Mesenchymal stem cell (in vitro differentiated cells and primary cell): ENCODE results near the gene MLEC.

ENCODE experiments used
- DNase-seq: peaks from one replicate; pipeline ENCODE4 v3.0.0-alpha.2; 2013
- H2AFZ ChIP-seq: one replicate; pipeline ENCODE4 v1.6.1; 2013; ENCODE audit warnings: low read depth, mild to moderate bottlenecking, control low read depth, inconsistent platforms, low read length, moderate library complexity
- H2AK5ac ChIP-seq: 2 replicates; pipeline ENCODE4 v1.6.1; 2013; ENCODE audit warnings: low read length, moderate library complexity, mild to moderate bottlenecking, inconsistent platforms; ENCODE audit not compliant: severe bottlenecking
- H2BK120ac ChIP-seq: one replicate; pipeline ENCODE4 v1.6.1; 2013; ENCODE audit warnings: low read depth, mild to moderate bottlenecking, inconsistent platforms, low read length, moderate library complexity
- H2BK12ac ChIP-seq, 2 experiments: one replicate each; pipeline ENCODE4 v1.6.1; 2013; ENCODE audit warnings: inconsistent platforms in 2 of 2, low read length in 2 of 2, mild to moderate bottlenecking in 2 of 2, moderate library complexity in 2 of 2, control low read depth in 1 of 2
- H2BK15ac ChIP-seq: one replicate; pipeline ENCODE4 v1.6.1; 2013; ENCODE audit warnings: mild to moderate bottlenecking, low read depth, inconsistent platforms; ENCODE audit not compliant: poor library complexity, severe bottlenecking
- H2BK5ac ChIP-seq: 2 replicates; pipeline ENCODE4 v1.6.1; 2013; ENCODE audit warnings: low read depth, mild to moderate bottlenecking, low read length, control low read depth, inconsistent platforms; ENCODE audit not compliant: poor library complexity, severe bottlenecking
- H3K14ac ChIP-seq, 2 experiments: one replicate each; pipeline ENCODE4 v1.6.1; 2013; ENCODE audit warnings: inconsistent platforms in 2 of 2, low read length in 2 of 2, control low read depth in 1 of 2, mild to moderate bottlenecking in 1 of 2, moderate library complexity in 1 of 2
- H3K18ac ChIP-seq, 2 experiments: one replicate each; pipeline ENCODE4 v1.6.1; 2013; ENCODE audit warnings: inconsistent platforms in 2 of 2, low read length in 2 of 2, control low read depth in 1 of 2, low read depth in 1 of 2, mild to moderate bottlenecking in 1 of 2
- H3K23ac ChIP-seq, 2 experiments: one replicate each; pipeline ENCODE4 v1.6.1; 2013; ENCODE audit warnings: inconsistent platforms in 2 of 2, low read length in 2 of 2, mild to moderate bottlenecking in 2 of 2, moderate library complexity in 2 of 2, control low read depth in 1 of 2
- H3K27ac ChIP-seq: 2 replicates; pipeline ENCODE4 v1.5.1; 2013; ENCODE audit warnings: mild to moderate bottlenecking, moderate library complexity, low read length, control low read depth, inconsistent platforms; ENCODE audit not compliant: poor library complexity, severe bottlenecking
- H3K27me3 ChIP-seq, 2 experiments: 2 replicates each; pipeline versions ENCODE4 v1.6.1 to v1.7.0; 2013; ENCODE audit warnings: low read length in 2 of 2, mild to moderate bottlenecking in 2 of 2, moderate library complexity in 2 of 2, control low read depth in 1 of 2, inconsistent platforms in 1 of 2; ENCODE audit not compliant: control insufficient read depth in 1 of 2, insufficient read depth in 1 of 2
- H3K36me3 ChIP-seq, 2 experiments: 2 replicates each; pipeline versions ENCODE4 v1.6.1 to v1.7.0; 2013; ENCODE audit warnings: low read length in 2 of 2, control low read depth in 1 of 2, inconsistent platforms in 1 of 2, low read depth in 1 of 2, mild to moderate bottlenecking in 1 of 2; ENCODE audit not compliant: insufficient read depth in 2 of 2, control insufficient read depth in 1 of 2
- H3K4ac ChIP-seq, 2 experiments: one replicate each; pipeline ENCODE4 v1.6.1; 2013; ENCODE audit warnings: inconsistent platforms in 2 of 2, low read length in 2 of 2, mild to moderate bottlenecking in 2 of 2, moderate library complexity in 2 of 2, control low read depth in 1 of 2, low read depth in 1 of 2
- H3K4me1 ChIP-seq: 2 replicates; pipeline ENCODE4 v1.6.1; 2013; ENCODE audit warnings: low read depth, low read length, control low read depth; ENCODE audit not compliant: control insufficient read depth, insufficient read depth
- H3K4me2 ChIP-seq: 2 replicates; pipeline ENCODE4 v1.6.1; 2013; ENCODE audit warnings: low read length, mild to moderate bottlenecking, inconsistent platforms; ENCODE audit not compliant: poor library complexity, severe bottlenecking
- H3K4me3 ChIP-seq, 2 experiments: 2 replicates each; pipeline versions ENCODE4 v1.5.1 to v1.7.0; 2013; ENCODE audit warnings: low read length in 2 of 2, mild to moderate bottlenecking in 2 of 2, control low read depth in 1 of 2, low read depth in 1 of 2; ENCODE audit not compliant: insufficient read depth in 1 of 2
- H3K79me1 ChIP-seq: replicated peaks from 2 replicates; pipeline ENCODE4 v1.6.1; 2013; ENCODE audit warnings: mild to moderate bottlenecking, control low read depth, low read length, inconsistent platforms; ENCODE audit not compliant: poor library complexity, severe bottlenecking
- H3K9ac ChIP-seq: 2 replicates; pipeline ENCODE4 v1.7.0; 2013; ENCODE audit warnings: mild to moderate bottlenecking, low read length, moderate library complexity
- H3K9me3 ChIP-seq: 2 replicates; pipeline ENCODE4 v1.7.0; 2013; ENCODE audit warnings: mild to moderate bottlenecking, low read length; ENCODE audit not compliant: control insufficient read depth
- H4K8ac ChIP-seq: one replicate; pipeline ENCODE4 v1.6.1; 2013; ENCODE audit warnings: inconsistent platforms, mild to moderate bottlenecking, low read length, moderate library complexity
- H4K91ac ChIP-seq: one replicate; pipeline ENCODE4 v1.6.1; 2013; ENCODE audit warnings: mild to moderate bottlenecking, low read length, inconsistent platforms
- WGBS: methylation state at CpG from one replicate; pipeline ENCODE4 v1.1.7; 2013; ENCODE audit warnings: mixed read lengths; 5-methylcytosine and 5-hydroxymethylcytosine counted together

MLEC gene

DNA sequence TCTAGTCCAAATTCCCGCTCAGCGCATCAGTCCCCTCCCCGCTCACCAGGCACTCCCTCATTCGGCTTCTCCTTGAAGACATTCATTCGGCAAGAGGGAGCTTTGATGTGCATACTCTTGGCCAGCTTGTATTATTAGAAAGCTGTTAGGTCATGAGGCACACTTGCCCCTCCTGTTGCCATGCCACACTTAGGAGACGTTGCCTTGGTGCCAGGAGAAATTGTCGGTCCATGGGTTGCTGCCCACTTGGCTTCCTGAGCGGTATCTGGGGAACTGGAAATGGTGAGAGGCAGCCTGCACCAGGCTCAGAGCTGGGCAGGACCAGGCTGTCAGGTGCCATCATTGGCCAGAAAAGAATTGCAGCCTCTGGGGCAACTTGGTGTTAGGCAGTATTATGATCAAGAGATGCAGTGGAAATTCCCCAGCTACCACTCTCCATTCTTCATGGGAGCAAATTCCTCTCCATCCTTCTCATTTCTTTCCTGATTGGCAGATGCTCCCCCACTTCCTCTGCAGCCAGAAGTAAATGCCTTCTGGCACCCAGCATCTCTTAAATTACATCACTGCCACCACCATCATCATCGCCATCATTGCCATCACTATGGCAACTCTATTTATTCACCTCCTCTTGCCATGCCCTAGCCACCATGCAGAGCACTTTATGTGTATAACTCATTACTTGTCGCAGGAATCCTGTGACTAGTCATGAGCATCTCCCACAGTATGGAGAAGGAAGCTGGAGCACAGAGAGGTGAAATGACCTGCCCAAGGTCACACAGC lies 34.1 kb upstream of the MLEC start:
- no peak overlapping the region for H2BK15ac ChIP-seq
- no peak overlapping the region for H3K18ac ChIP-seq
- no peak overlapping the region for H2BK5ac ChIP-seq
- peaks cover 2% of the 10 kb centered on the region for H3K4me1 ChIP-seq
- H2BK120ac ChIP-seq, result no peak overlapping the region
- H4K91ac ChIP-seq, result no peak overlapping the region
- WGBS, result 83% methylated on average over 9 of the region's 10 CpGs
- no peak overlapping the region for H3K4me3 ChIP-seq
- no peak overlapping the region for H3K23ac ChIP-seq
- H3K36me3 ChIP-seq, result no peaks in the 10 kb centered on the region
- no peak overlapping the region for H3K4me2 ChIP-seq
- no peak overlapping the region for H3K14ac ChIP-seq
- no peak overlapping the region for H2AK5ac ChIP-seq
- no peak overlapping the region for H3K27ac ChIP-seq
- H3K9me3 ChIP-seq, result no peaks in the 10 kb centered on the region
- H2AFZ ChIP-seq, result no peak overlapping the region
- H3K27me3 ChIP-seq, result peaks cover 58 to 64% of the 10 kb centered on the region in 2 experiments
- H3K4ac ChIP-seq, result no peak overlapping the region
- no peaks in the 10 kb centered on the region for H3K79me1 ChIP-seq
- H2BK12ac ChIP-seq, result no peak overlapping the region
- H3K9ac ChIP-seq, result no peak overlapping the region
- no peak for DNase-seq
- no peak overlapping the region for H4K8ac ChIP-seq

DNA sequence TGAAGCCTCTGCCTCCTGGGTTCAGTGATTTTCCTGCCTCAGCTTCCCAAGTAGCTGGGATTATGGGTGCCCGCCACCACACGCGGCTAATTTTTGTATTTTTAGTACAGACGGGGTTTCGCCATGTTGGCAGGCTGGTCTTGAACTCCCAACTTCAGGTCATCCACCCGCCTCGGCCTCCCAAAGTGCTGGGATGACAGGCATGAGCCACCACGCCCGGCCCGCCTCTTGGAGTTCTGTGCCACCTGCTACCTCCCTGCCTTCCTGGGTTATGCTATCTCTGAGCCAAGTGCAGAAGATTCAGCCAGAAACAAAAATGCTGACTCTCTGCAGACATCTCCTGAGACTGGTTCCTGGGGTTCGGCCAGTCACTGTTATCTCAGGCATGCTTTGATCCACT lies 33.3 kb upstream of the MLEC start:
- H3K36me3 ChIP-seq, result no peaks in the 10 kb centered on the region
- no peak overlapping the region for H3K18ac ChIP-seq
- 93% methylated on average over 11 of the region's 11 CpGs for WGBS
- no peak overlapping the region for H3K9ac ChIP-seq
- H3K14ac ChIP-seq, result no peak overlapping the region
- H2AFZ ChIP-seq, result no peak overlapping the region
- H3K4ac ChIP-seq, result no peak overlapping the region
- DNase-seq, result no peak
- H3K4me3 ChIP-seq, result no peak overlapping the region
- peaks cover 60 to 70% of the 10 kb centered on the region in 2 experiments for H3K27me3 ChIP-seq
- H3K4me2 ChIP-seq, result no peak overlapping the region
- no peaks in the 10 kb centered on the region for H3K79me1 ChIP-seq
- H4K91ac ChIP-seq, result no peak overlapping the region
- no peak overlapping the region for H2AK5ac ChIP-seq
- H2BK12ac ChIP-seq, result no peak overlapping the region
- no peak overlapping the region for H2BK15ac ChIP-seq
- no peak overlapping the region for H3K27ac ChIP-seq
- H3K4me1 ChIP-seq, result peaks cover 4% of the 10 kb centered on the region
- no peak overlapping the region for H2BK120ac ChIP-seq
- H3K9me3 ChIP-seq, result no peaks in the 10 kb centered on the region
- H3K23ac ChIP-seq, result no peak overlapping the region
- no peak overlapping the region for H2BK5ac ChIP-seq
- no peak overlapping the region for H4K8ac ChIP-seq

DNA sequence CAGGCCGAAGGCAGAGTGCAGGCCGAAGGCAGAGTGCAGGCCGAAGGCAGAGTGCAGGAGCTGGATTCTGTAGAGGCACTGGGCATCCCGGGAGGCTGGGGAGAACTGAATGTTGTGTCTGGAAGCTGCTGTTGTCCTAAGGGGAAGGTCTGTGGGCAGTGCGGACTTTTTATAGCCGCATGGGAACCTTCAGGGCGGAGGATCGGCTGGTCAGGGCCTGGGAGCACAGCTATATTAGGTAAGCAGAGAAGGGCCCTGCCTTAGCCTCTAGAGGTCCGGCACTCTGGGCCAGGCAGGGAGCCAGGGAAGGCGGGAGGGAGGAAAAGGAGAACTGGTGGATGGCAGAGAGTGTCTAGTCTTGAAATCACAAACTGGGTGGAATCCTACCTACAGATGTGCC lies 32.3 kb upstream of the MLEC start:
- Histone ChIP-seq H2BK12ac (no peak overlapping the region), H3K9ac (no peak overlapping the region), H3K23ac (no peak overlapping the region), H3K4me1 (peaks cover 2% of the 10 kb centered on the region), H3K27me3 (peaks cover 59 to 77% of the 10 kb centered on the region in 2 experiments), H3K4me3 (no peak overlapping the region), H4K91ac (no peak overlapping the region), H2AK5ac (no peak overlapping the region), H4K8ac (no peak overlapping the region), H2BK5ac (no peak overlapping the region), H3K4me2 (no peak overlapping the region), H3K79me1 (no peaks in the 10 kb centered on the region), H3K9me3 (no peaks in the 10 kb centered on the region), H2BK120ac (no peak overlapping the region), H3K27ac (no peak overlapping the region), H2AFZ (no peak overlapping the region), H3K14ac (no peak overlapping the region), H2BK15ac (no peak overlapping the region), H3K18ac (no peak overlapping the region), H3K36me3 (no peaks in the 10 kb centered on the region), H3K4ac (no peak overlapping the region)
- DNase-seq, result no peak
- WGBS, result 87% methylated on average over 10 of the region's 10 CpGs

DNA sequence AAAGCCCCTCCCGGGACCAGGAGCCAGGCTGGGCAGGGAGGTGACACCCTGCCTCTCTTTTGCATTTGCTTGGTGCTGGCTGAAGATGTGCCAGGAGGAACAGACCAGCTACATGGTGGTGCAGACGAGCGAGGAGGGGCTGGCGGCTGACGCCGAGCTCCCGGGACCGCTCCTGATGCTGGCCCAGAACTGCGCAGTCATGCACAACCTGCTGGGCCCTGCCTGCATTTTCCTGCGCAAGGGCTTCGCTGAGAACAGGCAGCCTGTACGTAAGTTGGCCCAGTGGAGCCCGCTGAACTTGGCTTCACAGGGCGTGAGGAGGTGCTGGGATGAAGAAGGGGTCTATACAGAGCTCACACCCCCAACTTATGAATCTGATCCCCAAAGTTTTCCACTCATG lies 30.9 kb upstream of the MLEC start:
- Histone ChIP-seq H4K8ac (no peak overlapping the region), H3K9me3 (peaks cover 2% of the 10 kb centered on the region), H3K4me1 (peaks cover 2% of the 10 kb centered on the region), H3K23ac (no peak overlapping the region), H2BK120ac (no peak overlapping the region), H3K36me3 (no peaks in the 10 kb centered on the region), H3K4me3 (no peak overlapping the region), H2BK12ac (no peak overlapping the region), H3K27ac (no peak overlapping the region), H3K14ac (no peak overlapping the region), H3K18ac (no peak overlapping the region), H2BK5ac (no peak overlapping the region), H3K9ac (no peak overlapping the region), H3K79me1 (no peaks in the 10 kb centered on the region), H3K4ac (no peak overlapping the region), H3K27me3 (peaks cover 59 to 73% of the 10 kb centered on the region in 2 experiments), H2AFZ (no peak overlapping the region), H2AK5ac (no peak overlapping the region), H4K91ac (no peak overlapping the region), H3K4me2 (no peak overlapping the region), H2BK15ac (no peak overlapping the region)
- WGBS, result 80% methylated on average over 8 of the region's 14 CpGs
- DNase-seq, result no peak
